ENCODE measurements around the gene GRIK3.
"Not testable (repeated sequence)": the region's sequence is repeated elsewhere in the genome, so short reads cannot be mapped to it uniquely, and the experiment has no call there.

Gene GRIK3

GRCh38 chr1:36900128-36900527 lies 134.2 kb downstream of the GRIK3 start:
- DNase-seq: no peak

DNA sequence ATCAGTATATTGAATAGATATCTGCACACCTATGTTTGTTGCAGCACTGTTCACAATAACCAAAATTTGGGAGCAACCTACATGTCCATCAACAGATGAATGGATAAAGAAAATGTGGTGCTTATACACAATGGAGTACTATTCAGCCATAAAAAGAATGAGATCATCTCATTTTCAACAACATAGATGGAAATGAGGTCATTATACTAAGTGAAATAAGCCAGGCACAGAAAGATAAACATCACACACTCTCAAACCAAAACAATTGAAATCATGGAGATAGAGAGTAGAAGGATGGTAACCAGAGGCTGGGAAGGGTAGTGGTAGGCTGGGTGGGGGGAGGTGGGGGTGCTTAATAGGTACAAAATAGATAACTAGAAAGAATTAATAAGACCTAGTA lies 136.5 kb downstream of the GRIK3 start:
- DNase-seq: not testable (repeated sequence)

DNA sequence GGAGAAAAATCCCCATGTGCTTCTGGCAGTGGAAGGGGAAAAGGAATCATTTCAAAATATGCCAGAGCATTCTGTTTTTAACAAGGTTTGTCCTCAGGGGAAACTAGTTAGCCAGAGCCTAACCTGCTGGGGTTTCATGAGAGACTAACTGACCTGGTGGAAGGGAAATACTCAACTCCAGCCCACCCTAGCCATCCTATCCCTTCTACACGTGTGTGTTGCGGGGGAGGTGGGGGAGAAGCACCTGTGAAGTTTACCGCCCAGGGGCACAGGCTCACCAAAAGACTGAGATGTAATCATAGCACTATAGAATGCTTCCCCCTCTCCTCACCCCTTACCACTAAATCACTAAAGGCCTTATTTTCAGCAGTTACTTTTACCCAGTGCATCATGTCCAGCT lies 139.5 kb downstream of the GRIK3 start:
- no peak for DNase-seq

GRCh38 chr1:36890776-36891175 lies 143.5 kb downstream of the GRIK3 start:
- no peak for DNase-seq

DNA sequence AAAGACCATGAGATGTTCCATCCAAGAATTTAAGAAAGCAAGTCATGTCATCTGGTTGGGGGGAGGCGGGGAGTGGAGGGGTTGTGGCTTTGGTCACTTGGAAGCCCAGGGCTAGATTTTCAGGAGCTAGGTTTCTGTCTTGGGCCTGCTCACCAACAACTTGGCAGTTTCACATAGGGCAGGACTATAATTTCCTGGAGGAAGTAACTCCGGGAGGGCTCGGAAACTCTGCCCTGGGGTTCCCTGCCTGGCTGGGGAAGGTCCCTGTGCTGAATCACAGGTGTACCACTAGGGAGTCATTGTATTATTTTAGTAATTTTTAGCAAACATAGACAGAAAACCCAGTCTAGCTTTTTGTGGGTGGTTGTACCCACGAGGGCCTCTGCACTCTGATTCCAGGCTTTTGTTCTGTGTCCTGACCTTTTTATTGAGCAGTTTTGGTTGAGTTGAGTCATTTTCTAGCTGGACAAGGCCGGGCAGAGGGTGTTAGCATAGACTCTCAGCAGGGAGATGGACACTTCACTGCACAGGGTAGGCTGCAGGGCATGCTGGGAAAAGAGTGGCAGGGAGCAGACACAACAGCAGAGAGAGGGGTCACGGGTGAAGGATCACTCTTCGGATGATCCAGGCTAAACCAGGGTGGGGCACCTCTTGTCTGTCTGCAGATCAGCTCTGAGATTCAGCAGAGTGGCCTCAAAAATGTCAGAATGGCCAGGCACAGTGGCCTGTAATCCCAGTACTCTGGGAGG lies 144.7 kb downstream of the GRIK3 start:
- no peak for DNase-seq

- DNase-seq: no peak
Observed at GRCh38 chr1:36888811-36889477, 145.4 kb downstream of the GRIK3 start.

DNA sequence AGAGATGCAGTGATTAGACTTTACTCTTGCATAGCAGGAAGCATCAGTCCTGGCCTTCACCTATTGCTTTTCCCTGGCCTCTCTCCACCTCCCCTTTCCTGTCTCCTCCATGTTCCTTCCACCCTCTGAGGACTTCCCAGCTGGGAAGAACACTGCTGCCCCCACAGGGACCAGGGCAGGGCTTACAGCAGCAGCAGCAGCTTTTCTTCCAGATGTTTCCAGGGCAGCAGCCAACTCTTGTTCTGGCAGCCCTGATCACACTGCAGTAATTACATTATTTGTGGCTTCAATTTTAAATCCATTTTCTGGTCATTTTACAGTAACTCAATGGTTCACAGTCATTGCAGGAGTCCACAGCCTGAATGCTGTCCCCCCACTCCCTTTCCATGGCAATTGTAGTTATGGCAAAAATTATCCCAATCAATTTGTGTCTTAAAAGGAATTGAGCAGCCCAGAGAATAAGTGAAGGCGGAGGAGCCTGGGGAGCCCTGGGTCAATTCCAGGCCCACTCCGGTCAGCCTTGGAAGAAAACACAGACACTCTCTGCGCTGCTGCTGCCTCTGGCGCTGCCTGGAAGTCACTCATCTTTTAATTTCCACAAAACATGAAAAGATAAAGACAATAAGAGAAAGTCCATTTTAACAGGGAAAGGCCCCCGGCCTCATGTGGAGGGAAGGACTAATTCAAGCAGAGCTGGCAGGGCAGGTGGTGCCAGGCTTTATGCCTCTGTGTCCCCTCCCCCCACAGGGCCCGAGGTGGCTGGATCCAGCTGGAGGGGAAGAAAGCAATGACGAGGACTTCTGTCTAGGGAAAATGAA lies 148.6 kb downstream of the GRIK3 start:
- DNase-seq: no peak

DNA sequence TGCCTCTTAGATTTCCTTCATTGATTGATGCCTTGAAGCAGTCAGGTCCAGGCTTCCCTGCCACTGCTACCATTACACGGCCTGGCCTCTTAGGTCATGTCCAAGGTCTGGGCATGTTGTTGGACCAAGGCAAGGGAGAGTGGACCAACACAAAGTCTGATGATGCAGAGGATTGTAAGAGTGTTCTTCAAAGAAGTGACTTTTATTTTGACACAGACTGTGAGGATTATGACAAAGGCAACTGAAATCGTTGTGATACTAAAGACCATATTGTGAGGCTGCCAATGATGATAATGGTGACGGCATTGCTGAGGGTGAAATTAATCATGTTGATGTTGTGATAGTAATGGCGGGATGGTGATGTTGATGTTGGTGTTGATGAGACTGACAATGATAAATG lies 149.5 kb downstream of the GRIK3 start:
- DNase-seq: no peak

- DNase-seq: no peak
Observed at GRCh38 chr1:36884029-36884701, 150.2 kb downstream of the GRIK3 start.

- no peak for DNase-seq
Observed at GRCh38 chr1:36883315-36883949, 150.9 kb downstream of the GRIK3 start.

DNA sequence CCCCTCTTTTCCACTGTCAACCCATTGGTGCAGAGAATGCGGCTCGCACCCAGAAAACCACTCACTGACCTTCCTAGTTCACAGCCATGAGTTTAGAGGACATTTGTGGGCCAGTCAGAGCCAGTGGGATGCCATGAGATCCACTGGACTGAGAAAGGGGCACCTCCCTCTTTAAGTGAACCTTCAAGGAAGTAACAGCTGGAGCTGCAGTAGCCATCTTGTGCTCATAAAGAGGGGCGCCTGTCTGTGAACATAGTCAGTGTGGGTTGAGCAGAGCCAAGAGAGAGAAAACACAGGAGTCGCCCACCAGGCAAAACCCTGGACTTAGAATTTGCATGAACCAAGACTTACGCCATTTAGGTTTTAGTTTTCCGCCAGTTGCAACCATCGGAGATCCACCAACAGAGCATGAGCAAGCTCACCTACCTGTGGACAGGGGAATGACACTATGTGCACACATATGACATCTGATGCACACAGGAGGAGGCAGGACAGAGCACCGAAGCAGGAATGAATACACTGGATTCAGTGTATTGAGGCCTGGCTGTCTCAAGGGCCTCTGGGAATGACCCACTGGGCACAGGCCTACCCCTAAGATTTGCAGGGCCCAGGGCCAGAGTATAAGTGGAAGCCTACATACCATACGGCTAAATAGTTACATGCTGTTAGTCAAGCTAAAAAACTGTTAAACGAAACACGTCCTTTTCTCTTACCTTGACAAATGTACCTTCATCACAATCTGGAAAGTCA lies 151.6 kb downstream of the GRIK3 start:
- DNase-seq: no peak

- no peak for DNase-seq
Observed at GRCh38 chr1:36881541-36881940, 152.8 kb downstream of the GRIK3 start.

- no peak for DNase-seq
Observed at GRCh38 chr1:36881068-36881405, 153.3 kb downstream of the GRIK3 start.

DNA sequence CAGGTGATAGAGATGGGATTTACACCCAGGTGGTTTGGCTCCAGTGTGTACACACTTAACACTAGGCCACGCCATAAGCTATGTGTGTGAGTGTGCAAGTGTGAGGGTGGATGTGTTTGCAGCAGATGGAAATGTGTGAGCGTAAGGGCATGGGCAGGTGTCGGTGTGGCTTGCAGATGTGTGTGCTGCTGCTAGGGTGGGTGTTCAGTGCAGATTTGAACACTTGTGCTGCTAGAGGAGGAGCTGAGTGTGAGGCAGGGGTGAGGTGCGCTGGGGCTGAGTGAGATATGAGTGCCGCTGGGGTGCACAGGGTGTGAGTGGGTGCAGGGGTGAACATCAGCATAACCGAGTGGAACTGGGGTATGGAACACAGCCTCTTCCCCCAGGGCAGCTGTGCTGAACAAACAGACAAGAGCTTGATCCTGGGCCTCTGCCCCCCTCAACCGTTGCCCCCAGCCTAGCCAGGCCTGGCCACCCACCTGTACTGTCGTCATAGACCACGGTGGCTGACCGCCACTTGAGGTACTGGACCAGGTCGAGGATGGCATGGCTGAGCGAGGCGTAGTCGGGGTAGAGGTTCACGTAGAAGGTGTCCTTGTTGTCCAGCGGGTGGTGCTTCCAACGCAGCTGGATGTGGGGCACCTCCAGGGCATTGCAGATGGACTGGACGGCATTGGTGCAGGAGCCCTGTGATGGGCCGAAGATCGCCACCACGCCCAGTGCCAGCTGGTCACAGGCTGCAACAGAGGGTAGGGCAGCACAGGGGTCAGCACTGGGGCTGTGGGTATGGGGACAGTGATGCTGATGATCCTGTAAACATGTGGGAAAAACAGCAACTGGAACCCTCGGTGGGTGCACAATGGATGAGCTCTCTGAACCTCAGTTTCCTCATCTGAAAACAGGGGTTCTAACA lies 153.9 kb downstream of the GRIK3 start:
- DNase-seq: no peak

- no peak for DNase-seq
Observed at GRCh38 chr1:36879613-36880012, 154.7 kb downstream of the GRIK3 start.

- DNase-seq: no peak
Observed at GRCh38 chr1:36876990-36877389, 157.3 kb downstream of the GRIK3 start.

- no peak for DNase-seq
Observed at GRCh38 chr1:36874271-36875060, 159.8 kb downstream of the GRIK3 start.

GRCh38 chr1:36872858-36873257 lies 161.5 kb downstream of the GRIK3 start:
- DNase-seq: no peak

DNA sequence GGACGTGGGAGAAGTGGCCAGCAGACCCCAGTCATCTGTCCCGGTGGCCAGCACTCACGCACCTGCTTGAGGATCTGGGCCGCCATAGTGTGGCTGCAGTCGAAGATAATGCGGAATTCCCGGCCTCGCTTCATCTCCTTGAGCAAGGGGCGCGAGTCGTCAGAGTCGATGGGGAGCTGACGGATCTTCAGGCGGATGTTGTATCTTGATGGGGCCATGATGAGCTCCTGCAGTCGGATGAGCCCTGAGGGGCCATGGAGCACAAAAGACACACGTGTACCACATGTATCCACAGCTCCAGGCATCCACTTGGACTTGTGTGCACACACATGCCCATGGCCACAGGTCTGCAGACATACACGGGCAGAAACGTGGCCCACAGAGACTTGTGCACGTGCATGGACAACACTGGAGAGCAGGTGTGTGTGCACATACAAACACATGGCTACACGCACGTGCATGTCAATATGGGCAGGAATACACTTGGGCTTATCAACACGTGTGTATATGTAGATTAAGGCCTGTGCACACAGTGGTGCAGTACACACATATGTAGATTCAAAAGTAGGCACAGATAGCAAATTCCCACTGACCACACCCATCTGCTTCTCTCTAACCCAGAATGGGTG lies 162.1 kb downstream of the GRIK3 start:
- no peak for DNase-seq
